ENCODE results near the gene ZFAND3.
A peak's percentile ranks its signal among the peaks of the same experiment; 100 is the strongest.

Gene ZFAND3

DNA sequence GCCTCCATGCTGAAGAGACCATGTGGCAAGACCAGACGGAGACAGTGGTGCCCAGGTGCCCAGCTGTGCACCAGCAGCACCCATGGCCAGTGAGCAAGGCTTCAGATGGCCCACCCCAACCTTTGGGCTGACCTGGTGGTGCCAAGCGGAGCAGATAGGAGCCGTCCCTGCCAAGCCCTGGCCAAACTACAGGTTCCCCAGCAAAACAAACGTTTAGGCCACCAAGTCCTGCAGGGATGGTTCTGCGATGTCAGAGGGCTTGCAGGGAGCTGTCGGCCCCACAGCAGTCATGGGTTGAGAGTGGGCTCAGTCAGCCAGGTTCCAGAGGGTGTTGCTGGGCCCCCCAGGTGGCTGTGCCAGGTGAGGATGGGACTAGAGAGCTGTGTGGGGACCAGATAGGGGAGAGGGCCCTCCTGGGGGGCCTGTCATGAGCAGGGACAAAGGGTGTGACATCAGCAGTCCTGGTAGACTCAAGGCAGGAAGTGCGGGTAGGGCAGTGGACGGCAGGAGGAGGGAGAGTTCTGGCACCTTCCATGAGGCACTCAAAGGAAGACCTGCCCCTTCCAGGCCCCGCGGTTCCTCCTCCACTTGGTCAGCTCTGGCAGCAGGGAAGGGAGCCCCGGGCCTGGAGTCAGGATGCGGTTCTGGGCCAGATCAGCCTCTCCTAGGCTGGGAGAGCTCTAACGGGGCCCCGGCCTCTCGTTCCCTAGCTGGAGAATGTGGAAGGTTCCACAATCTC, 342.4 kb downstream of the ZFAND3 start:
- Mint-ChIP-seq H3K27ac (no peak overlapping the region), H3K36me3 (ENCODE audit: low read depth) (peaks cover 14% of the 10 kb centered on the region), H3K4me3 (no peak overlapping the region), H3K27me3 (no peaks in the 10 kb centered on the region), H3K9me3 (peaks cover 3% of the 10 kb centered on the region), H3K4me1 (no peaks in the 10 kb centered on the region)
- ATAC-seq, result no peak
- DNase-seq, result no peak

DNA sequence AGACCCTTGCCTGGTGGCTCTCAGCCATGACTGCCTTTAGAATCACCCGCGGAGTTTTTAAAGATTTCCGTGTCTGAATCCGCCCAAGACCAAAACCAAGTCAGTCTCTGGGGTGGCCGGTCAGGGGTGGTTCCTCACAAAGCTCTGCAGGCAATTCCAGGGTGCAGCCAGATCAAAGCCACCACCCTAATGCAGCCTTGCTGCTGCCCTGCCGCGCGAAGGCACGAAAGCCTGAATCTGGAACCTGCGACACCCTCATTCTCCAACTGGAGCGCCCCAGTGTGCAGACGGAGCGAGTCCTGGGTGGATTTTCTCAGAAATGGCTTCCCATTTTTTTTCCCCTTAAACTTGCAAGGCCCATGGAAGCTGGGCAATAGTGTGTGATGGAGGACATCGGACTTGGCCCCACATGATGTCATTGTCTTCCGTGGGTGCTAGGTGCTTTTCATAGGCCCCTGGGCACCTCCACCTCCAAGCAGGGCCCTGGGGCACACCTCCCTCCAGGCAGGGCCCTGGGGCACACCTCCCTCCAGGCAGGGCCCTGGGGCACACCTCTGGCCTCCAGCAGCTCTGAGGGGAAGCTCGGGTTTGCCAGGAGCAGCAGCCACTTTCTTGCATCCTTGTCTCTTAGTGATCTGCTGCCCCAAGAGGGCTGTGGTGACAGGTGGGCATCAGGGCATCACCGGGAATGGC, 343.1 kb downstream of the ZFAND3 start:
- Mint-ChIP-seq H3K4me3 (no peak overlapping the region), H3K9me3 (peaks cover 3% of the 10 kb centered on the region), H3K27me3 (no peaks in the 10 kb centered on the region), H3K36me3 (ENCODE audit: low read depth) (peaks cover 14% of the 10 kb centered on the region), H3K4me1 (no peaks in the 10 kb centered on the region), H3K27ac (no peak overlapping the region)
- DNase-seq (no peak), ATAC-seq (no peak)

DNA sequence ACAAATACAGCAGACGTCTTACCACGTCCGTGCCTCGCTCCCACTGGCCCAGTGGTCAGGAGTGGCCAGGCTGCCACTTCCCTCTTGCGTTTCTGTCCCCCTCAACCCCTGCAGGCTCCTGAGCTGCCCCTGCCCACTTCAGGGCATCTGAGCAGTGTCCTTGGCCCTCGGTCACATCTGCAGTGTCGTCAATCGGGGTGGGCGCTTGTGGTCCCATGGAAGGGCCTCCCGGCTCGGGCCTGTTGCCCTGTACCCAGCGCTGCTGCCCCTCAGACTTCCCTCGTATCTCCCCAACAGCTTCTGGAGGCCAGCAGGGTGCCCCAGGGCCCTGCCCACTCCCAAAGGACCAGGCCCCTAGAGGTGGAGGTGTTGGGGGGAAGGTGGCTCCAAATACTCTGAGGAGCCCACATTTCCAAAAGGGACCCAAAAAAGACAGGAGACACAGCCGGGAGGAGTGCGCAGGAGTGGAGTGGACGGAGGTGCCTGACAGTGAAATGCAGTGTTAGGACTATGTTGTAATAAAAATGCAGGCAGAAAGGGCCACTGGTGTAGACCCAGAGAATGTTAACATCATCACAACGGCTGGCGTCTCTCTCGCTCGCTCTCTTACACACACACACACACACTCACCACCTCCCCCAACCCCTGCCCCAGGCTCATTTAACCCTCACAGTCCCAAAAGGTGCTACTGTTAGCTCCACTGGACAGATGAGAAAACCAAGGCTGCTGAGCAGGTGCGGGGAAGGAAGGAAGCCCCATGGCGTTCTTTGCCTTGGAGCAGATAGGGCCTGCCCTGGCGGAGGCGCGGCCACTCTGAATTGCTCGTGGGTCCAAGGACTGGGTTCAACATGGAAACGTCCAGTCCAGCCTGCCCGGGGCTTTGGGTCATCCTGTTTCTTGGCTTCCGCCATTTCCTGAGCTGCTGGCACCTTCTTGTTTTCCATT, 343.9 kb downstream of the ZFAND3 start:
- H3K9me3 Mint-ChIP-seq, result peaks cover 3% of the 10 kb centered on the region
- peaks cover 11% of the 10 kb centered on the region for H3K36me3 Mint-ChIP-seq (ENCODE audit: low read depth)
- H3K27me3 Mint-ChIP-seq, result no peaks in the 10 kb centered on the region
- no peak overlapping the region for H3K27ac Mint-ChIP-seq
- H3K4me1 Mint-ChIP-seq, result no peaks in the 10 kb centered on the region
- DNase-seq, result no peak
- H3K4me3 Mint-ChIP-seq, result no peak overlapping the region
- no peak for ATAC-seq

DNA sequence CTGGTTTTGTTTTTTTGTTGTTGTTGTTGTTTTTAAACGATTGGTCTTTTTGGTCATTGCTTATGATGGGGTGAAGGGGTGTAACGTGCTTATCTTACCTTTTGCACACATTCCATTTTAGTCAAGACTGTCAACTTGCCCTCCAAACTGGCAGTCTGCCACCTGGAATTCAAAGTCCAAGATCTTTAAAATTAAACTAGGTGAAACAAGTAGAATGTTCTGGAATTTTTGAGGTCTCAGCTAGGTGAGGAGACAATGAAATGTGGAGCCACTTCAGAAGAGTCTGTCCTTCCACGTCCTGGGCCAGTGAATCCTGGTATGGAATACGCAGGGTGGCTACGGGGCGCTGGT, 344.6 kb downstream of the ZFAND3 start:
- H3K4me3 Mint-ChIP-seq, result no peak overlapping the region
- no peaks in the 10 kb centered on the region for H3K27me3 Mint-ChIP-seq
- H3K36me3 Mint-ChIP-seq (ENCODE audit: low read depth), result peaks cover 11% of the 10 kb centered on the region
- no peaks in the 10 kb centered on the region for H3K4me1 Mint-ChIP-seq
- no peak for ATAC-seq
- H3K9me3 Mint-ChIP-seq, result peaks cover 3% of the 10 kb centered on the region
- H3K27ac Mint-ChIP-seq, result no peak overlapping the region
- no peak for DNase-seq

DNA sequence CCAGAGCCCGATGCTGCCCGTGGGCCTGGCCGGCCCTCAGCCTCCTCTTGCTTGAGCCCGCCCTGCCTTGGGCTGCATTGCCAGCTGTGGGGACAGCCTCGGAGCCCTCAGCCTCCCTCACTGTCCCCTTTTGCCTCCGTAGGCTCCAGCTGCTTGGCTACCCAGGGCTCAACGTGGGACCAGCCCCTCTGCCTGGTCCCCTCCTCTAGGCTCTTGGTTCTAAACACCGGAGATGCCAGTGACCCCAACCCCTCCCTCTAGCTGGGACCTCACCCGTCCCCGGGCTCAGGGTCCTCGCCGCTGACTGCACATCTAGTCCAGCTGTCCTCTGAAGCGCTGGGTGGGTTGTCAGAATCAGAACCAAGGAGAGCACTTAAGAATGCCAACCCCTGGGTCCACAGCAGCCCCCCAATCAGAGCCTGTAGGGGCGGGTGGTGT, 345.2 kb downstream of the ZFAND3 start:
- Mint-ChIP-seq H3K27me3 (no peaks in the 10 kb centered on the region), H3K36me3 (ENCODE audit: low read depth) (peaks cover 10% of the 10 kb centered on the region), H3K27ac (no peak overlapping the region), H3K4me1 (no peaks in the 10 kb centered on the region), H3K4me3 (no peak overlapping the region), H3K9me3 (peaks cover 3% of the 10 kb centered on the region)
- no peak for DNase-seq
- ATAC-seq, result no peak

DNA sequence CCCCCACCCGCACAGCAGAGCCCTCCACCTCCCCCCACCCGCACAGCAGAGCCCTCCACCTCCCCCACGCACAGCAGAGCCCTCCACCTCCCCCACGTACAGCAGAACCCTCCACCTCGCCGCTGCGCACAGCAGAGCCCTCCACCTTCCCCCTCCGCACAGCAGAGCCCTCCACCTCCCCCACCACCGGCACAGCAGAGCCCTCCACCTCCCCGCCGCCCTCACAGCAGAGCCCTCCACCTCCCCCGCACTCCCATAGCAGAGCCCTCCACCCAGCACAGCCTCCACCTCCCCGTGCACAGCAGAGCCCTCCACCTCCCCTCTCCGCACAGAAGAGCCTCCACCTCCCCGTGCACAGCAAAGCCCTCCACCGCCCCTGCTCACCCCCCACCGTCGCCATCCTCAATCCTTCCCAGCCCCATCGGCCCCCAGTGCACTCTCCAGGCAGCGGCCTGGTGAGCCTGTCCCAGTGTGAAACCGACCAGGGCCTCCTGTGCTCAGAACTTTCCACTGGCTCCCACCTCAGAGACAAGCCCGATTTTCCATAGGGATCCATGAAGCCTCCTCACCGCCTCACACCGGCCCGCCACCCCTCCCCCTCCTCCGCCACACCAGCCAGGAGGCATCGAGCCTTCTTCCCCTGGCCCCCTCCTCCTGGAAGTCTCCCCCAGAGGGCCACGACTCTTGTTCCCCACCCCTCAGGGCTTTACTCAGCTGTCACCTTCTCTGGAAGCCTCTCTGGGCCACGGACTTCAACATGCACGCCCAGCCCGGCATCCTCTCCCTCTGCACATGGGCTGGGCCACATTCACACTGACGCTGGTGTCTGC, 347.1 kb downstream of the ZFAND3 start:
- no peaks in the 10 kb centered on the region for H3K27me3 Mint-ChIP-seq
- H3K9me3 Mint-ChIP-seq, result no peaks in the 10 kb centered on the region
- H3K36me3 Mint-ChIP-seq (ENCODE audit: low read depth), result no peaks in the 10 kb centered on the region
- H3K27ac Mint-ChIP-seq, result no peak overlapping the region
- DNase-seq (no peak), ATAC-seq (no peak)
- H3K4me1 Mint-ChIP-seq, result no peaks in the 10 kb centered on the region
- H3K4me3 Mint-ChIP-seq, result no peak overlapping the region

DNA sequence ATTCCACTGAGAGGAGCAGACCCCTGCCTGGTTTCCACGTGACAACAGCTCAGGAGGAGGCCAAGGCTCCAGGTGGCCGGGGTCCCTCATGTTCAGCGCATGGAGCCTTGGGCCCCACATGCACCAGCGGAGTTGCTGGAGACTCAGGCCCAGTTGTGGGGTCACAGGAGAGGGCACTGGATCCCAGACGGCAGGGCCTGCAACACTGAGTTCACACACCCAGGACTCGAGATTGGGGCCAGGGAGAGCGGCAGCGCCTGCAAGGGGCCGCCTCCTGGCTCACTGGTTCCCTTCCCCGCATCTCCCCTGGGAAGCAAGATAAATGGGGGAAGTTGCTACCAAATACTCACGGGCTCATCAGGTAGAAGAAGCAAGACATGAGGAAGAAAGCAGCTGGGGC, 348.1 kb downstream of the ZFAND3 start:
- H3K27ac Mint-ChIP-seq, result no peak overlapping the region
- ATAC-seq (no peak), DNase-seq (no peak)
- no peaks in the 10 kb centered on the region for H3K4me1 Mint-ChIP-seq
- no peaks in the 10 kb centered on the region for H3K27me3 Mint-ChIP-seq
- no peak overlapping the region for H3K4me3 Mint-ChIP-seq
- no peaks in the 10 kb centered on the region for H3K9me3 Mint-ChIP-seq
- no peaks in the 10 kb centered on the region for H3K36me3 Mint-ChIP-seq (ENCODE audit: low read depth)

DNA sequence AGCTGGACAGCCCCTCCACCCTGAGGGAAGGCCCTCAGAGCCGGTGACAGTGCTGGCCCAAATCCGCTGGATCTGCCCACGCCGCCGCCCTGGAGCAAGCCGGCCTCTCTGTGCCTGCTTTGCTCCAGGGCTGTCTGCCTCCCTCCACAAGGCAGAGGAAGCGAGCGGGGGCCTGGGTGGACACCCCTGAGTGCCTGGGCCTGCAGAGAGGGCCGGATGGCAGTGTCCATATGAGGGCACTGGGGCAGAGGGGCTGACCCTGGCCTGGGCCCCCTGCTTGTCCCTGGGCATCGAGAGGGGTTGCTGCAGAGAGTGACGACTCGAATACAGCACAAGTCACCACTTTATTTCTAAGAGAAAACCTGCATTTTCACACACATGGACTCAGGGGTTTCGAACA, 348.6 kb downstream of the ZFAND3 start:
- Mint-ChIP-seq H3K9me3 (no peaks in the 10 kb centered on the region), H3K27me3 (no peaks in the 10 kb centered on the region), H3K36me3 (ENCODE audit: low read depth) (no peaks in the 10 kb centered on the region), H3K4me1 (no peaks in the 10 kb centered on the region), H3K27ac (no peak overlapping the region), H3K4me3 (no peak overlapping the region)
- DNase-seq, result no peak
- no peak for ATAC-seq

DNA sequence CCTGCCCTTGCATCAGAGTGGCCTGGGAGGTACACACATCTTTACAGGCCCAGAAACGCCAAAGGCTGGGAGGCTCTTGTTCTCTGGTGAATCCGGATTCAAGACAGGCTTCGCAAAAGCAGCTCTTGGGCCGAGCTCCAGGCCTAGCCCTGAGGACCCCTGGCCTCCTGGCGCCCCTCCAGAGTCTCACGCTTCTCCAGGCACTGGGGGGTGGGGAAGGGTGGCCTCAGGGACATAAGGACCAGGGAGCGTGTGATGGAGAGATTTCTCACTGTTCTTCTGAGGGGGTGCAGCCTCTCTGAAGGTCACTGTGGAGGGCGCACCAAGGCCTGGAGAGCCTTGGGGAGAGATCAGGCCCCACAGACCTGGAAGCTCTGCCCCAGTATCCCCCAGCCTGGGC, 349.2 kb downstream of the ZFAND3 start:
- Mint-ChIP-seq H3K27me3 (no peaks in the 10 kb centered on the region), H3K36me3 (ENCODE audit: low read depth) (no peaks in the 10 kb centered on the region), H3K27ac (no peak overlapping the region), H3K4me1 (no peaks in the 10 kb centered on the region), H3K4me3 (no peak overlapping the region), H3K9me3 (no peaks in the 10 kb centered on the region)
- ATAC-seq (no peak), DNase-seq (no peak)

DNA sequence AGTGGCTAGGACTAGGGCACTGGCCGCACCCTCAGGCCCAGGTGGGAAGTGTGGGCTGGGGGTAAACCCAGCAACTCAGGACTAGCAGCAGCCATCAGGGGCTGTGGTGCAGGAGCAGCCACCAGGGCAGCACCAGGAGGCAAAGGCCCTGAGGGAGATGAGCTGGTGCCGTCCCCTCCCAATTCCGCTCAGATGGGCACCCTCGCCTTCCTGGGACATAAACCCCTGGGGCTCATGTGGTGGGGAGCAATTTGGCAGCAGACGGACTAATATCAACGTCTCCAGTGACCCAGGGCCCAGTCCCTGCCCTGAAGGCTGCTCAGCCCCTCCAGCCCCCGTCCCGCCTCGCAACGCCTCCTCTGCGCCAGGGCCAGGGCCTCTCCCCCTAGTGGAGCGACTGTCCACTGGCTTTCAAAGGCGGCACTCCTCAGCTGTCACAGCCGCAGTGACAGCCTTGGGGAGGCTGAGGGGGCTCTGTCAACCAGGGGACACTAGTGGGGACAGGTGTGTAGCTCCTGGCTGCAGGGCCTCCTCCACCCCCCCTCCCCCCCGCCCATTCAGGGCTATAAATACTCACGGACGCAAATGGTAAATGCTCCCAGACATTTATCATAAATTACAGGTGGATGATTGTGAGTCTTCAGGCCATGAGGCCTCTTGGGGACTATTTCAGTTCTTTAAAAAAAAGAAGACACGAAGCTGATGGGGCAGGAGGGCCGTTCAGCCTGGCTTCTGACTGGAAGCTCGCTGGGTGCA, 349.9 kb downstream of the ZFAND3 start:
- no peak for DNase-seq
- ATAC-seq, result no peak
- H3K27me3 Mint-ChIP-seq, result no peaks in the 10 kb centered on the region
- no peaks in the 10 kb centered on the region for H3K4me1 Mint-ChIP-seq
- H3K27ac Mint-ChIP-seq, result no peak overlapping the region
- H3K9me3 Mint-ChIP-seq, result no peaks in the 10 kb centered on the region
- H3K36me3 Mint-ChIP-seq (ENCODE audit: low read depth), result no peaks in the 10 kb centered on the region
- no peak overlapping the region for H3K4me3 Mint-ChIP-seq

DNA sequence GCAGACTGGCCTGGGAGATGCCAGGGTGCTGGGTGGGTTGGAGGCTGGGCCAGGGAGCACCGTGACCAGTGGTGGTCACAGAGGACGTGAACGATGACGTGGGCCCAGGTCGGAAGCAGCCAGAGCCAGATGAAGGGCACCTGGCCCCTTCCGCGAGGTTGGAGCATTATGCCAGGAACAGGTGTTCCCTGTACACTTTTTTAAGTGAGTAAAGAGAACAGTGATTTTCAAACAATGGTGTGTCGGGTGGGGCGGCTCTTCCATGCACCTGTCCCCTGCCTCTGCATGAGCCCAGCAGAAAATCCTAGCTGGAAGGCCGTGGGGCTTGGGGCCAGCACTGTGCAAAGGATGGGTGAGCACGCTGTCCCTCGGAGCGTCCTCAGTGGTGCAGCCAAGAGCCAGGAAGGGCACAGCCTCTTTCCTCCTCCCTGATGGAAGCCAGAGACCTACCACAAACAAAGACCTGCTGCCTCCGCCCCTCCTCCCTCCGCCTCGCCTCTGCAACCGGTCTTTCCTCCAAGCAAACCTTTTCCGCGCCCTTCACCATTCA, 350.5 kb downstream of the ZFAND3 start:
- Mint-ChIP-seq H3K9me3 (no peaks in the 10 kb centered on the region), H3K4me3 (no peak overlapping the region), H3K27ac (no peak overlapping the region), H3K4me1 (no peaks in the 10 kb centered on the region), H3K27me3 (no peaks in the 10 kb centered on the region), H3K36me3 (ENCODE audit: low read depth) (peaks cover under 1% of the 10 kb centered on the region)
- ATAC-seq, result no peak
- DNase-seq, result no peak

DNA sequence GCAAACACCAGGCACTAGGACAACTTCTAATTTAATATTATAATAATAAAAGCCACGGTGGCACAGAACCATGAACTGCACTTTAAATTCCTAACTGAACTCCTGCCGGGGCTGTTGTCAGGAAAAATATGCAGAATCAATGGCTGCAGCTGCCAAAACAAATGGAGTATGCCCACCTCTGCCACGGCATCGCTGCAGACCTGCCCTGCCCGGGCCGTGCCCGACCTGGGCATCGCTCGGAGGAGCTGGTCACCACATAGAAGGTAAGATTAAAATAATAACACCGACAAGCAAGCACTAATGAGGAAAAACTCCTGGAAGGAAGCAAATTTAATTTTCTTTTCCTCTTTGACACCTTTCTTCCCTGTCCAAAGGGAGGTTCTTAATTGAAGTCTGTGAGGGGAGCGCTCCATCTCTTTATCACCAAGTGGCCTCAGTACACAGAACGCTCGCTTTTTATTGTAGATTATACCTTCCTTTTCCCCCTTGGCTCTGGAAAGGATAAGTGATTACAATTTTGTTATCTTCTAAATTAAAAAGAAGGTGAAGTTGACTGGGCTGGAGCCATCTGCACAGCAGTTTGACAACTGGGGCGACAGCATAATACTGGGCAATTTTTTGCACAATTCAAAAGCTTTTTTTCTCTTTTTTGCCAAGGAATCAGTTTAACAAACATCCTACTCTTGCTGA, 351.3 kb downstream of the ZFAND3 start:
- Mint-ChIP-seq H3K9me3 (no peaks in the 10 kb centered on the region), H3K36me3 (ENCODE audit: low read depth) (peaks cover 2% of the 10 kb centered on the region), H3K4me1 (no peaks in the 10 kb centered on the region), H3K27ac (peak overlapping the region; percentile 54), H3K4me3 (no peak overlapping the region), H3K27me3 (no peaks in the 10 kb centered on the region)
- no peak for DNase-seq
- ATAC-seq, result no peak

Measured in activated naive CD8-positive, alpha-beta T cell treated with anti-CD3 and anti-CD28 coated beads, Interleukin-2, amount 50 U/mL, for 24 hours (primary cell).